Natural killer cell (primary cell): ENCODE data around the gene VIPR1. TPM values are rescaled to one million over a fixed set of nuclear protein-coding genes. Genes with fewer than 3 reads are reported as not detected.

Experiments
- ATAC-seq, 3 donors: fragments of 150-1000 bp in 2 of 3; fragments of 200-7000 bp in 1 of 3; cut with Tn5 transposase; 1 replicate in 1 of 3; 2 replicates in 2 of 3; pipeline ENCODE4 v1.10.0; 2021; ENCODE audit warnings: mild to moderate bottlenecking in 2 of 3, moderate library complexity in 2 of 3
- DNase-seq, 2 donors: peaks; one replicate each; pipeline versions ENCODE4 v3.0.0 to v3.0.0-alpha.2; 2013 to 2021; ENCODE audit warnings: mixed read lengths in 1 of 2
- H3K27ac ChIP-seq: one replicate; pipeline ENCODE4 v1.5.1; 2013; ENCODE audit warnings: mild to moderate bottlenecking, low read length
- H3K27me3 ChIP-seq: one replicate; pipeline ENCODE4 v1.6.1; 2013; ENCODE audit warnings: low read length; ENCODE audit not compliant: control insufficient read depth, insufficient read depth
- H3K36me3 ChIP-seq: one replicate; pipeline ENCODE4 v1.6.1; 2013; ENCODE audit warnings: low read length; ENCODE audit not compliant: control insufficient read depth, insufficient read depth
- H3K4me1 ChIP-seq: one replicate; pipeline ENCODE4 v1.6.1; 2013; ENCODE audit warnings: low read length; ENCODE audit not compliant: control insufficient read depth, insufficient read depth
- H3K4me3 ChIP-seq: one replicate; pipeline ENCODE4 v1.5.1; 2013; ENCODE audit warnings: low read length
- H3K9me3 ChIP-seq: one replicate; pipeline ENCODE4 v1.6.1; 2013; ENCODE audit warnings: low read length; ENCODE audit not compliant: control insufficient read depth, insufficient read depth
- H3K27ac Mint-ChIP-seq, 2 donors: one replicate each; pipeline ENCODE4 v1.8.0; 2022; ENCODE audit warnings: mild to moderate bottlenecking in 2 of 2, mixed read lengths in 2 of 2, moderate library complexity in 1 of 2
- H3K27me3 Mint-ChIP-seq, 2 donors: one replicate each; pipeline ENCODE4 v1.8.0; 2022; ENCODE audit warnings: low read depth in 2 of 2, mixed read lengths in 2 of 2
- H3K36me3 Mint-ChIP-seq: one replicate; pipeline ENCODE4 v1.8.0; 2022; ENCODE audit warnings: mixed read lengths
- H3K4me1 Mint-ChIP-seq, 2 donors: one replicate each; pipeline ENCODE4 v1.8.0; 2022; ENCODE audit warnings: mixed read lengths in 2 of 2
- H3K4me3 Mint-ChIP-seq: one replicate; pipeline ENCODE4 v1.8.0; 2022; ENCODE audit warnings: mild to moderate bottlenecking, moderate library complexity, mixed read lengths
- H3K9me3 Mint-ChIP-seq, 2 donors: one replicate each; pipeline ENCODE4 v1.8.0; 2022; ENCODE audit warnings: mixed read lengths in 2 of 2
- WGBS: methylation state at CpG from one replicate; pipeline ENCODE4 v1.1.7; 2013; ENCODE audit warnings: missing lambda C conversion rate; ENCODE audit not compliant: insufficient coverage; 5-methylcytosine and 5-hydroxymethylcytosine counted together
- intact Hi-C: fragments of 100-400 bp; cut with micrococcal nuclease; formaldehyde crosslinking; loops from one replicate; pipeline ENCODE4 v1.14.2; 2022
- total RNA-seq, 4 donors: library from RNA; stranded (reverse); fragments of 120-200 nt in 1 of 4; gene quantifications; one replicate each; pipeline versions ENCODE4 v1.2.3 to v1.2.4, GENCODE V29; 2013 to 2022
- TF ChIP-seq, protein P1 (sequence below): fragments of 200-600 bp; IDR thresholded peaks from one replicate; pipeline ENCODE4 v1.8.0; 2022; ENCODE audit warnings: antibody characterized with exemption

Gene VIPR1
- total RNA-seq, 3 donors from 2014 or later (not counting 1 experiment from before 2014, with no cell fraction given), result 2.3 to 3.1 (median 2.4) TPM

DNA sequence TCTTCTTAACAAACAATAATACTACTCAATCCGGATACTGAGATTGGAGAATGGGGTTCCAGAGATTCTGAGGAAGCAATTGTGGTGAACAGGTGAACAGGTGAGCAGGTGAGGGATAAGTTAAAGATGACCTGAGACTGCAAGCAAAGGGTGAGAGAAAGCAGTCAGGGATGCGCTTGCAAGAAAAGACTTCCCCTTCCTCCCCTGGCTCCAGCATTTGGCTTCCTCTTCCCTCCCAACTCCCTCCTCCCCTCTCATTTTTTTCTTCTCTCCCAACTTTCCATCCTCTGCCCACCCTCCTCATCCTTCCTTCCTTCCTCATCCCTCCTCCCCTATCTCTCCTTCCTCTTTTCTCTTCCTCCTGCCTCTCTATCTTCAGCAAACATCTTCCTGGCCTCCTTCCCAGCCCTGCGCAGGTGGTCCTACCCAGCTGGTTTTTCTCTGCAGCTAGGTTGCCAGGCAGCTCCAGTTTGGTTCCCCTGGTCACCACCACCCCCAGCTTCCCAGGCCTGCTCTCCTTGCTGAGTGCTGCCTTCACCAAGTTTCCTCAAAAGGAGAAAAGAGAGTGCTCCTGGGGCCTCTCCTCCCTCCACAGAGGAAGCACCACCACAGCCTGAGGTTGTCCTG, 10.4 kb upstream of the VIPR1 start:
- TF ChIP-seq, protein P1, sequence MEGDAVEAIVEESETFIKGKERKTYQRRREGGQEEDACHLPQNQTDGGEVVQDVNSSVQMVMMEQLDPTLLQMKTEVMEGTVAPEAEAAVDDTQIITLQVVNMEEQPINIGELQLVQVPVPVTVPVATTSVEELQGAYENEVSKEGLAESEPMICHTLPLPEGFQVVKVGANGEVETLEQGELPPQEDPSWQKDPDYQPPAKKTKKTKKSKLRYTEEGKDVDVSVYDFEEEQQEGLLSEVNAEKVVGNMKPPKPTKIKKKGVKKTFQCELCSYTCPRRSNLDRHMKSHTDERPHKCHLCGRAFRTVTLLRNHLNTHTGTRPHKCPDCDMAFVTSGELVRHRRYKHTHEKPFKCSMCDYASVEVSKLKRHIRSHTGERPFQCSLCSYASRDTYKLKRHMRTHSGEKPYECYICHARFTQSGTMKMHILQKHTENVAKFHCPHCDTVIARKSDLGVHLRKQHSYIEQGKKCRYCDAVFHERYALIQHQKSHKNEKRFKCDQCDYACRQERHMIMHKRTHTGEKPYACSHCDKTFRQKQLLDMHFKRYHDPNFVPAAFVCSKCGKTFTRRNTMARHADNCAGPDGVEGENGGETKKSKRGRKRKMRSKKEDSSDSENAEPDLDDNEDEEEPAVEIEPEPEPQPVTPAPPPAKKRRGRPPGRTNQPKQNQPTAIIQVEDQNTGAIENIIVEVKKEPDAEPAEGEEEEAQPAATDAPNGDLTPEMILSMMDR, result no peak
- DNase-seq, result no peak
- H3K27me3 Mint-ChIP-seq, result peaks cover 5 to 9% of the 10 kb centered on the region in 2 donors
- no peaks in the 10 kb centered on the region for H3K27me3 ChIP-seq
- no peak overlapping the region for H3K4me3 Mint-ChIP-seq
- 69% methylated on average over 3 of the region's 3 CpGs for WGBS
- H3K36me3 ChIP-seq, result no peaks in the 10 kb centered on the region
- no peaks in the 10 kb centered on the region for H3K9me3 ChIP-seq
- intact Hi-C loops, result no loop called here
- ATAC-seq, result no peak
- H3K4me1 ChIP-seq, result peaks cover 3% of the 10 kb centered on the region
- H3K27ac Mint-ChIP-seq, result no peak overlapping the region
- H3K4me1 Mint-ChIP-seq, result no peaks in the 10 kb centered on the region
- no peaks in the 10 kb centered on the region for H3K36me3 Mint-ChIP-seq
- H3K4me3 ChIP-seq, result no peak overlapping the region
- no peaks in the 10 kb centered on the region for H3K9me3 Mint-ChIP-seq
- no peak overlapping the region for H3K27ac ChIP-seq

DNA sequence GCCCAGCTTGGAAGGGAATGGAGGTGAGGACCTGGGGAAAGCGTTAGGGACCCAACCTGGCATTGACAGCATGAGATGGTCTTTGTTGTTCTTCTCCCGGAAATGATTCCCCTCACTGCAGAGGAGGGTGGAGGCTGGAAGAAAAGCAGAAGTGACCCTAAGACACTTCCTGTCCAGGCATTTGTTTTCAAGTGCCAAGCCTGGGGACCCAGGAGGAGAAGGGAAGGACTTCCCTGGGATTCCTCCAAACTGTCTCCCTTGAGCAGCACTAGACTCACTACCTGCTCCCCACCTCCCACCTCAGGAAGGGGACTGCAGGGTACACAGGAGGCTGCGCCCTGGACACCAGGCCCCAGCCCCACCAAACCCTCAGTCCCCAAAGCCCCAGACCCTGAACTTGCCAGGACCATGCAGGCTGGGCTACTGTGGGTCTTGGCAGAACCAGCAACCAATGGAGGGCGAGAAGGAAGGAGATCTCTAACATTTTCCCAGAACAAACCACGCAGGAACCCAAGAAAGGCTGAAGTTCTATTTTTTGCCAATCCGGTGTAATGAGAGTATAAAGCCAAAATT, 9.8 kb upstream of the VIPR1 start:
- intact Hi-C loops, result no loop called here
- Mint-ChIP-seq H3K4me3 (no peak overlapping the region), H3K9me3 (no peaks in the 10 kb centered on the region), H3K27ac (no peak overlapping the region), H3K36me3 (no peaks in the 10 kb centered on the region), H3K27me3 (peaks cover 6 to 9% of the 10 kb centered on the region in 2 donors), H3K4me1 (no peaks in the 10 kb centered on the region)
- no peak overlapping the region for H3K4me3 ChIP-seq
- 72% methylated on average over 6 of the region's 6 CpGs for WGBS
- no peak for DNase-seq
- no peak overlapping the region for H3K27ac ChIP-seq
- peaks cover 3% of the 10 kb centered on the region for H3K4me1 ChIP-seq
- no peaks in the 10 kb centered on the region for H3K9me3 ChIP-seq
- H3K36me3 ChIP-seq, result no peaks in the 10 kb centered on the region
- H3K27me3 ChIP-seq, result no peaks in the 10 kb centered on the region
- TF ChIP-seq, protein P1, result no peak
- no peak for ATAC-seq

DNA sequence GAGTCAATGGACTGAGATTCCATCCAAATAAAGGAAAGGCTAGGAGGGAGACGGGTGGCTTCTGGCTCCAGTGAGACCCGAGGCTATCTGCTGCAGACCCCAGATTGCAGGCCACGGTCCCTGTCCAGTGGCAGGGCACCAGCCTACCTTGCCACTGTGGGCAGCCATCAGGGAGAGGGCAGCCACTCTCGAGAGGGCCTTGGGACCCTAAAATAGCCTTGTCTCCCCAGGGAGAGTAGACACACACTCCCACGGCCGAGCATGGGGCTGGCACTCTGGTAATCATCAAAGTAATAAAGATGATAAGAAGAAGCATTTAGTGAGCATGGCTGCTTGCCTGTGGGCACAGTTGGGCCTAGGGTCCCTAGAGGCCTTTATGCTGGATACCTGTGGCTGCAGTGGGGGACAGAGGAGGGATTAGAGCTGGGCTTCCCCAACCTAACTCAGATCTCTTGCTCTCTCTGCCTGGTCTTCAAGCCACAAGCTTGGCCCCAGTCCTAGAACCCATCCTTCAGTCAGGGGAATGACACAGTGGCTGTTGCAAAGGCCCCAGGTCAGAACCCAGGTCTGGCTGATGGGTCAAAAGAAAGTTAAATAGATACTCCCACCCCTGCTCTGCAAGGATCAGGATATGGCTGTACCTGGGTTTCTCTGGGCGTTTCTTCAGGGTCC, 9.2 kb upstream of the VIPR1 start:
- DNase-seq, result no peak
- no peaks in the 10 kb centered on the region for H3K9me3 Mint-ChIP-seq
- no peaks in the 10 kb centered on the region for H3K4me1 Mint-ChIP-seq
- H3K4me3 ChIP-seq, result no peak overlapping the region
- ATAC-seq, result no peak
- intact Hi-C loops, result no loop called here
- no peak overlapping the region for H3K27ac ChIP-seq
- WGBS, result 79% methylated on average over 7 of the region's 7 CpGs
- H3K27me3 ChIP-seq, result no peaks in the 10 kb centered on the region
- H3K36me3 Mint-ChIP-seq, result no peaks in the 10 kb centered on the region
- no peak overlapping the region for H3K27ac Mint-ChIP-seq
- peaks cover 13 to 16% of the 10 kb centered on the region in 2 donors for H3K27me3 Mint-ChIP-seq
- TF ChIP-seq, protein P1, result no peak
- no peaks in the 10 kb centered on the region for H3K9me3 ChIP-seq
- H3K36me3 ChIP-seq, result no peaks in the 10 kb centered on the region
- H3K4me3 Mint-ChIP-seq, result no peak overlapping the region
- peaks cover 3% of the 10 kb centered on the region for H3K4me1 ChIP-seq
